Loucy (cell line): ENCODE data around the gene PSME2.

Source experiments
- CTCF ChIP-seq: fragments of 200-600 bp; sonication (generic); conservative IDR thresholded peaks from 2 replicates; pipeline ENCODE4 v1.5.1; 2014; ENCODE audit warnings: mild to moderate bottlenecking, antibody characterized with exemption, low read length
- EZH2phosphoT487 ChIP-seq: fragments of 200-600 bp; IDR thresholded peaks from 2 replicates; pipeline ENCODE4 v1.6.1; 2018; ENCODE audit warnings: antibody characterized with exemption, mild to moderate bottlenecking, moderate library complexity, borderline replicate concordance

GRCh38 chr14:24138396-24139271, 7.8 kb downstream of the PSME2 start:
- no peak for TF ChIP-seq CTCF
- no peak for TF ChIP-seq EZH2phosphoT487
